Activated gamma-delta T cell (primary cell): ENCODE measurements around the gene BRAP.
A peak's percentile ranks its signal among the peaks of the same experiment; 100 is the strongest.
"Not testable (repeated sequence)": the region's sequence is repeated elsewhere in the genome, so short reads cannot be mapped to it uniquely, and the experiment has no call there.

ENCODE experiments used
- DNase-seq: peaks from one replicate; lab custom pipeline; 2025; lab: John Stamatoyannopoulos, UW

The BRAP gene

DNA sequence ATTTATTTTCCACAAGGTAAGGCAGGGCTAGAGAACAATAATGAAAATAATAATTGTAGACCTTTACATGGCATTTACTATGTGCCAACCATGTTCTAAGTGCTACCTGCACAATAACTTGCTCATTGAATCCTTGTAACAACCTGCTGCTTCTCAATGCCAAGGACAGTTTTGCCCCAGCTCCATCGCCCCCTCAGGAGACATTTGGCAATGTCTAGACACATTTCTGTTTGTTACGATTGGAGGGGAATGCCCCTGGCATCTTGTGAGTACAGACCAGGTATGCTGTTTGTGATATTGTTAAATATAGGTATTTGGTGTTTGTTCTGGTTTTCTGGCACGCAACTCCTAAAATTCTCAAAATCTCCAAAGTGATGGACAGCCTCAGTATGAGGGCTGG is 78.5 kb downstream of the BRAP start:
- DNase-seq = no peak

GRCh38 chr12:111606767-111607230 is 79.0 kb downstream of the BRAP start:
- no peak for DNase-seq

DNA sequence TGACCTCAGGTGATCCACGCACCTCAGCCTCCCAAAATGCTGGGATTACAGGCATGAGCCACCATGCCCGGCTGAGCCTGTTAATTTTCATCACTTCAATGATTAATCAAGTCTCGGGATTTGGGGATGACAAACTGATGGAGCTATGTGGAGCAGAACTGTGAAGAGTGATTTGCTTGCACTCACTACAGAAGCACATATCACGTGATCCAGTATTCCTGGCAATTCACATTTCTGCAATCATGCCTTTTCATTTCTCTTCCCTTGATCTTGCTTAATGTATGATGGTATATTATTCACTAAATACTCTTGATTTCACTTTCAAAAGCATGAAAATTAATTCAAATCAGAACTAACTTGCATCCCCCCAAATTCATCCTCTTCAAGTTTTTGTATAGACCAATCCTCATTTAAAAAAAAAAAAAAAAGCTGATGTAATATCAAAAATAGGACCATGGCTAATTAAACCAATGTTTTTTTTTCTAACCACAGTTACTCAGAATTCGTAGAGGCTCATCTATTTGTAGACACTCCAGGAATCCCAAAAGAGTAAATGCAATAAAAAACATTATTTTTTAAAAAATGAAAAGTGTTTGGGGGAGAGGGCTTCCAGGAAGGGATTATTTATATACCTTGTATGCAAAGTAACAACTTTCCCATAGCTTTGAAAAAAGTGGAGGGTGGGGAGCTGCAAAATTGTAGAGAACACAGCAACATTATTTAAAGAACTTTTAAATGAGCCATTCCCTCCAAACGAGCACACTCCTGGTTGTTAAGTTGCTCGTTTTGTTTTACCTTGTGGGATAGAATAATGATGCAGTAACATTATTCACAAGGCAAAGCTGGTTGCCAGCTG is 79.6 kb downstream of the BRAP start:
- DNase-seq = no peak

- DNase-seq = not testable (repeated sequence)
These were observed 82.9 kb downstream of the BRAP start for GRCh38 chr12:111602857-111603256.

- DNase-seq = no peak
These were observed 83.4 kb downstream of the BRAP start for GRCh38 chr12:111602348-111602747.

- DNase-seq = not testable (repeated sequence)
These were observed 84.8 kb downstream of the BRAP start for GRCh38 chr12:111600986-111601385.

DNA sequence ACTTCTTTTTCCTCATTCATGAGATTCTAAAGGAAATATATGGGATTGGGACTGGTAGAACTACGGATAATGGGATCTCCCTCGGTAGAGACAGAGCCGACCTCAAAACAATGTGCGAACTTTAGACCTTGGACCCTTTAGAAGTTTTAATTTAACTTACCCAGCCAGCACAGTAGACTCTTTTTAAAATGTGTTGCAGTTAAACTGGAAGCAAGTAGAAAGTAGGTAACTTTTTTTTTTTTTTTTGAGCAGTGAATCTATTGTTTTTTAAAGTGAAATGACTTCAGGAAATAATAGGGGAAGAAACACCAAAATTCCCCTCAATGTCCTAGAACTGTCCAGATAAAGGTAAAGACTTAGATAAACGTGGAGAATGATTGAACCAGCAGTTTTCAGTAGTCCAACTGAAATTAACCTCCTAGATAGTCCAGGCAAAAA is 85.5 kb downstream of the BRAP start:
- DNase-seq = no peak

DNA sequence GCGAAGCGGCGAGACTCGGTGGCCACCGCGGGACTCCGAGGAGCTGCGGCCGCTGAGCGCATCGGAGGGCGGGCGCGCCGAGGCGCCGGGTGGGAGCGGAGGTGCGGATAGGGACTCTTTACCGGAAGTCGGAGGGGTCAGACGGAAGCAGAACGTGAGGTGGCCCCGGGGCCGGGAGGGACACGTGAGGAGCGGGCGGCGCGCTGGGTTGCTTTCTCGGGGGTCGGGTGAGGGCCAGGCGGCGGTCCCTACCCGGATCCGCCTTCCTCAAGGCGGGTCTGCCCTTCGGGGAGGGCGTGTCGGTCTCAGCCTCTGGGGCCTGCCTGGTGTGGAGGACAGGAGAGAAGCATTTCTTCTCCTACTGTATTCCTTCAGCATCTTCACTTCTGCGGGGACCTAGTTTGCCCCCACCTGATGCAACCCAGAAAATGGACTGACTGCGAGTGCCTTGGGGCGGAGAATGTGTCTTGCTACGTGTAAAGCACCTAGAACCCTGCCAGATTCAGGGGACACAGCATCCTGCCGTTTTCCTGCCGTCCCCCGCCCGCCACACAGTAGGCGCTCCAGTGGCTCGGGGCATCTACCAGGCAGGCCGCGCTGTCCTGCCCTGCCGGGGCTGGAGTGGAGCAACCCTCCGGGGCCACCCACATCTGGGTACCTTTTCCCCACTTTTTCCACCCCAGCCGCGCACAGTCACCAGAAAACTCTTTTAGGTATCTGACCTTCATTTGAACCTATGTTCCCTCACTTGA is 86.1 kb downstream of the BRAP start:
- peak; percentile 84 for DNase-seq

DNA sequence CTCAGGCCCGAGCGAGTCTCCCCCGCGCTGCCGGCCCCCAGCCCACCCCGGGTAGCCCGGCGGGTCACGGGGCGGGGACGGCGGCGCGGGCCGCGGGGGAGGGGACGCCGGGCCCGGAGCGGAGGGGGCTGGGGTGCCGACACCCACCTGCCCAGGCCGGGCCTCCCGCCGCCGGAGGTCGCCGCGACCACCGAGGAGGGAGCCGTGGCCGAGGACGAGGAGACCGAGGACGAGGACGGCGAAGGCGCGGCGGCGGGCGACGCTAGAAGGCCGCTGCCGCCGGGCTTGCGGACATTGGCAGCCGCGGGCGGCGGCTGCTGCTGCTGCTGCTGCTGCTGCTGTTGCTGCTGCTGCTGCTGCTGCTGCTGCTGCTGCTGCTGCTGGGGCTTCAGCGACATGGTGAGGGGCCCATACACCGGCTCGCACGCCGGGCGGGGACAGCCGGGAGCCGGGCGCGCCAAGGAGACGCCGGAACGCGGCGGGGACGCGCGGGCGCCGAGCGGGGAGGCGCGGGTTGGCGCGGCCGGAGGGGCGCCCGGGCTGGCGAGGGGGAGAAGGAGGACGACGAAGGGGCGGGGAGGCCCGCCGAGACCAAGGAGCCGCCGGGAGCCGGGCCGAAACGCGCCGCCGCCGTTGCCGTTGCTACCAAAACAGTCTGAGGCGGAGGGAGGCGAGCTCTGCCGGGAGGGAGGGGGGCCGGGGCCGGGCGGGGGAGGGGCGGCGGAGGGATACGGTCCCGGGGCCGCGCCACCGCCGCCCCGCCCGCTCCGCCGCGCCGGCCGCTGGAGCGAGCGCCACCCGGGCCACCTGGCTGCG is 86.9 kb downstream of the BRAP start, which contains the start of gene ATXN2:
TSS of gene ATXN2 (minus strand) at position 679 of the 816 bp plus-strand sequence. CDS start at position 398, 281 bp downstream.
- peak; percentile 65 for DNase-seq

DNA sequence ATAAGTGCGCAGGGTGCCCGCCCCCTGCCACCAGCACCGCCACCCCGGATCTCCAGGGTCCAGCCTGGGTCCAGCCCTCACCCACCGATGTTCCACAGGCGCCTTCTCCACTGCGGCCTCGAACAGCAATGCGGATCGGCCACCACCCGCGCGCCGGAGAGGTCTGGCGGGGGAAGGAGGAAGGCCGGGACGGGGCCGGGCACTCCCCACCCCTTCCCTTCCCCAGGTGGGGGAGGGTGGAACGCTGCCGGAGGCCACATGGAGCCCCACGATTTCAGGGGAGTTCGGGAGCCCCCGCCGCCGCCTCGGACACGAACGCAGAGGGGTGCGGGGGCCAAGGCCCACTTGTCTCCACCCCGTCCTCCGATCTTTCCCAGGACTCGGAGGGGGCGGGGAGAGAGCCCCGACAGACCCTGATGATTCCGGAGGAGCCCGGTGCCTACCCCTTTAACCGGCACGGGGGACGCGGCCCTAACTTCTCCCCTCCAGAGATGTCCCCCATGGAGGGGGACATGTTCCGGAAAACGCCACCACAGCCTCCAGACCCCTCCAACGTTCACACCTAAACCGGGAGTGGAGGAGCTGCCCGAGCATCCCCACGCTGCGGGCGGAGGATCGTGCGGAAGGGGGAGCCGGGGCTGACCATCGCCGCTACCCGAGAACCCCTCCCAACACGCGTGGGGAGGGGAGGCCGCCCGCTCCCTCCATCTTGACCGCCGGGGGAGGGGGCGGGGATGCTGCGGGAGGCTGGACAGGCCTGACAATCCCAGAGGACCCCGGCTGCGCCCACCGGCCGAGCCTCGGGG is 87.7 kb downstream of the BRAP start:
- peak; percentile 16 for DNase-seq

GRCh38 chr12:111596985-111597830 is 88.5 kb downstream of the BRAP start:
- DNase-seq = no peak

GRCh38 chr12:111595341-111595835 is 90.4 kb downstream of the BRAP start:
- DNase-seq = not testable (repeated sequence)
